IPS-18a (cell line): ENCODE measurements around the gene SLC25A21.

Source experiments
- H3K27ac ChIP-seq: one replicate; pipeline ENCODE4 v1.5.1; 2013; ENCODE audit warnings: low read length
- H3K27me3 ChIP-seq: one replicate; pipeline ENCODE4 v1.6.1; 2013; ENCODE audit warnings: mild to moderate bottlenecking, low read length; ENCODE audit not compliant: control insufficient read depth, insufficient read depth
- H3K36me3 ChIP-seq: one replicate; pipeline ENCODE4 v1.6.1; 2013; ENCODE audit warnings: low read depth, low read length; ENCODE audit not compliant: control insufficient read depth
- H3K4me1 ChIP-seq: one replicate; pipeline ENCODE4 v1.6.1; 2013; ENCODE audit warnings: low read depth, low read length; ENCODE audit not compliant: control insufficient read depth
- H3K4me3 ChIP-seq: one replicate; pipeline ENCODE4 v1.5.1; 2013; ENCODE audit warnings: low read length
- H3K9ac ChIP-seq: one replicate; pipeline ENCODE4 v1.6.1; 2013; ENCODE audit warnings: mild to moderate bottlenecking, low read length, moderate library complexity
- H3K9me3 ChIP-seq: one replicate; pipeline ENCODE4 v1.6.1; 2013; ENCODE audit warnings: low read depth, low read length; ENCODE audit not compliant: control insufficient read depth

SLC25A21 gene

DNA sequence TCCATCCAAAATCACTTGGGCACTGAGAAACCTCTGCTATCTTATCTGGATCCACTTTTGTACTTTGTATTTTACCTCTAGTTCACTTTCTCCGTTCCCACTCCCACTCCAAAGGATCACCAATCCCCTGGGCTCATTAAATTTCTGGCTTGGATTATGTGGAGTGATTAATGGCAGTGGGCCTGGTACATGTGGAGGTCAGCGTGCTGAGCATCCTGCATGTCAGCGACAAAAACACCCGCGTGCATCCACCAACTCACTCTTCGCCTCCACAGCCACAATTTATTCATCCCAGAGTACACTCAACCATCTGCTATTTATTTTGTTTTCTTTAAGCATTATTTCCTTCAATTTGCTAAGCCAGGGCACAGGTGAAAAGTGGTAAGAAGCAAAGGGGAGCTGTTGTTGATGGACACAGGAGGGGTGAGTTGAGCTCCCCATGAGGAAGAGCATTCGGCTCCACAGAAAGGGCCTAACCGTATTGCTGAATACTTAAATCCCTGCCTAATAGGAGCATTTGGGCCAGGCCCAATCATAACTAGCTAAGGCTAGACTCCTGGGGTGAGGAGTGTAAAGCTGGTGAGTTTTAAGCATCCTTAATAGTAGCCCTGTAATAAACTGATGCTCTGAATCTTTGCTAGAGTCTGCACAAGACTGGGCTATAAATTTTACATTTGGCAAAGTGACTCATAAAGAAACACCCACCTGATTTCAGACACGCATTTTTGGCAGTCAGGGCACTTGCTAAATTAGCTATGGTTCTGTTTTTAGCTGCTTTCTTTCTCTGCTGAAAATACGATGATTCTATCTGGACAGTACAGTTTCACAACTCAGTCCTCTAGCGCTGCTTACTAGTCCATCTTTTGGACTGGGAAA is 137.8 kb downstream of the SLC25A21 start:
- Histone ChIP-seq H3K4me3 (no peak overlapping the region), H3K4me1 (peaks cover 23% of the 10 kb centered on the region), H3K27ac (no peak overlapping the region), H3K9ac (no peak overlapping the region), H3K27me3 (no peaks in the 10 kb centered on the region), H3K36me3 (no peaks in the 10 kb centered on the region), H3K9me3 (no peaks in the 10 kb centered on the region)

DNA sequence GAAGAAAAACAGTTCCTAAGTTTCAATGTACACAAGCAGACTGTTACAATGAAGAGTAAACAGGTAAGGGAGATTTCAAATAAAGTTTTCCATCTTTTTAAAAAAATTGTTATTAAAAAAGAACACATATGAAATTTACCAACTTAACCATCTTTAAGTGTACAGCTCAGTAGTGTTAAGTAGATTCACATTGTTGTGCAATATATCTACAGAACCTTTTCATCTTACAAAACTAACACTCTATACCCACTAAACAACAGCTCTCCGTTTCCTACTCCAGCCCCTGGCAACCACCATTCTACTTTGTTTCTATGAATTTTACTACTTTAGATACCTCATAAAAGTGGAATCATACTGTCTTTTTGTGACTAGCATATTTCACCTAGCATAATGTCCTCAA is 139.5 kb downstream of the SLC25A21 start:
- Histone ChIP-seq H3K9ac (no peak overlapping the region), H3K27ac (no peak overlapping the region), H3K9me3 (no peaks in the 10 kb centered on the region), H3K36me3 (no peaks in the 10 kb centered on the region), H3K27me3 (no peaks in the 10 kb centered on the region), H3K4me3 (no peak overlapping the region), H3K4me1 (peaks cover 19% of the 10 kb centered on the region)

DNA sequence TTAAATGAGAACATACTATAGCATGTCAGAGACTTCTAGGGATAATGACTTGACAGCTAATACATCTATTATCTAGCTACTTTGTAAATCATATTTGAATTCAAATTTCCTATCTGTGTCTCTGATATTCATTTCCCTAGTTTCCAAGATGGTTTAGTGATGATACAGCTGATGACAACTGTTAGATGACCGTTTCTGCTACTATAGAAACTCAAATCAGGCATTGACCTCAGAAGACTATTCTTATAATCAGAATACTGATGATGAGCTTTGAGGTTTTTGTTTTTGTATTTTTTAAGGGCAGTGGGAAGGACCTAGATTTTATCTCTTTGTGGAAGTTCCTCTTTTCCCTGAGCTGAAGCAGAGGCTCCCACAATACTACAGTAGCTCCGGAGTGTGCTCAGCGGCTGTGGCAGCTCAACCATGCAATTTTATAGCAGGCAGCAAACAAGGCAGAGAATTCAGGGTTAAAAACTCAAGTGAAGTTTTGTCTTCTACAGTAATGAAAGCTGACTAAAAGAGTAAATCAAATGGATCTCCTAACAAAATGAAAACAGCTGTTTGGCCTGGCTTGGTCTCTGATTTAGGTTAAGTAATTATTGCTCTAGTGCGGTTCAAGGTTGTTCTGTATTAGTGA is 145.1 kb downstream of the SLC25A21 start:
- Histone ChIP-seq H3K27me3 (no peaks in the 10 kb centered on the region), H3K9ac (no peak overlapping the region), H3K27ac (no peak overlapping the region), H3K9me3 (no peaks in the 10 kb centered on the region), H3K36me3 (no peaks in the 10 kb centered on the region), H3K4me1 (peaks cover 5% of the 10 kb centered on the region), H3K4me3 (no peak overlapping the region)

DNA sequence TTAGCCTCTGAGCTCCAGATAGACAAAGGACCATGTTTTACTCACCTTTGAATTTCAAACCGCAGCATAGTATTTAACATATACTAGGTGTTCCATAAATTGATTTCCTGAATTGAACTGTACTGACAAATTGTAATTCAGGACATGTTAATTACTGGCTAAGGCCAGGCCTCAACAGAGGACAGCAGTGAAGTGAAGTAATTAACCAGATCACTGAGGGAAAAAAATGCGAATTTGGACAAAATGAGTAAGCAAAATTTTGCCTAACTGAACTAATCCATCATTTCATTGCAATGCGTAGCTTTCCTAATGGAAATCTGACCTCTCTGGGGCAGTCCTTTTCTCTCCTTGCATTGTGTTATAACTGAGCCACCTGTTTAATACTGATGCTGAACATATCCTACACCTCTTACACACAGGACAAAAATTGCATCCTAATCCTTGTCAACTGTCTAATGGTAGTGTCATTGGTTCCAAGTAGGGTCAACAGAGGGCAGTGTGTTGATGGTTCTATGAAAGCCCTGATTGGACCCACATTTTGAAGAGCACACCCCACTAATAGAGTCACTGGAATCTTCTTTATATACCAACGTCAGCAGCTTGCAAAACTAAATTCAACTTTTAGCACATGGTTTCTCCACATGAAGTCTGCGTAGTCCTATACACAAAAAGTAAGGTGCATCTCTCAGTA is 148.4 kb downstream of the SLC25A21 start:
- no peaks in the 10 kb centered on the region for H3K9me3 ChIP-seq
- H3K27me3 ChIP-seq = no peaks in the 10 kb centered on the region
- H3K4me1 ChIP-seq = no peaks in the 10 kb centered on the region
- H3K36me3 ChIP-seq = no peaks in the 10 kb centered on the region
- no peak overlapping the region for H3K9ac ChIP-seq
- no peak overlapping the region for H3K4me3 ChIP-seq
- no peak overlapping the region for H3K27ac ChIP-seq

DNA sequence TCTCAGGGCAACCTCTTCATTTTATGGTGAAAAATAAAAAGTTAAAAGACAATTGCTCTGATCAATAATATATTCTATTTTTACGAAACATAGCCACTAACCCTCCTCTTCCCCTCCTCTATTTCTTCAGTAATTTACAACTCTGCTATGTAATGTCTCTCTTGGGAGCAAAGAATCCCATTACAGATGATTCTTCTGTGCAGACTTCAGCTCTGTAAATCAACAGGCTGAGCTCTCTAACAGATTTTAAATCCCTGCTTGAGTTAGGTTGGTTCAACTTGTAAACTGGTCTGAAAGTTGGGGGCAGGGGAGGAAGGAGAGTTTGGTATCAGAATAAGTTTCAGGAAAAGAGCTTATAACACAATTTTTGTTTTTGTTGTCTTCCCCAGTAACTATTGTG is 151.0 kb downstream of the SLC25A21 start:
- H3K4me1 ChIP-seq = no peaks in the 10 kb centered on the region
- no peak overlapping the region for H3K4me3 ChIP-seq
- no peak overlapping the region for H3K27ac ChIP-seq
- no peaks in the 10 kb centered on the region for H3K27me3 ChIP-seq
- peaks cover 3% of the 10 kb centered on the region for H3K9me3 ChIP-seq
- no peak overlapping the region for H3K9ac ChIP-seq
- H3K36me3 ChIP-seq = no peaks in the 10 kb centered on the region

DNA sequence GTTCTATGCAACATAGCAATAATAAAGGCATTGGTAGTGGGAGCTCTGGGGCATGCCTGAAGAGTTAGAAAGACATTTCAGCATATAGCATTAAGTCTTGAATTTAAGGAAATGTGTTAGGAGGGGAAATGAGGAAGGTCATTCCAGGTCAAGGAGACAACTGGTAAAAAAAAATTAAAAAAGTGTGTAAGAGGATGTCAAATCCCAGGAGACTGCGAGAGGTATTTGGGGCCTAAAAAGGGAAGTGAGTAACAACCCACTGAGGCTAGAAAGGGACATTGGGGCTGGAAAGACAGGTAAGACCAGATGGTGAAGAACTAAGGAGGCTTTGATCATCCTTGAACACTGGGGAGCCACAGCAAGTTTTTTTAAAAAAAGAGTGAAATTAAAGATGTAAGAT is 152.9 kb downstream of the SLC25A21 start:
- Histone ChIP-seq H3K27ac (no peak overlapping the region), H3K9me3 (peaks cover 3% of the 10 kb centered on the region), H3K36me3 (no peaks in the 10 kb centered on the region)

DNA sequence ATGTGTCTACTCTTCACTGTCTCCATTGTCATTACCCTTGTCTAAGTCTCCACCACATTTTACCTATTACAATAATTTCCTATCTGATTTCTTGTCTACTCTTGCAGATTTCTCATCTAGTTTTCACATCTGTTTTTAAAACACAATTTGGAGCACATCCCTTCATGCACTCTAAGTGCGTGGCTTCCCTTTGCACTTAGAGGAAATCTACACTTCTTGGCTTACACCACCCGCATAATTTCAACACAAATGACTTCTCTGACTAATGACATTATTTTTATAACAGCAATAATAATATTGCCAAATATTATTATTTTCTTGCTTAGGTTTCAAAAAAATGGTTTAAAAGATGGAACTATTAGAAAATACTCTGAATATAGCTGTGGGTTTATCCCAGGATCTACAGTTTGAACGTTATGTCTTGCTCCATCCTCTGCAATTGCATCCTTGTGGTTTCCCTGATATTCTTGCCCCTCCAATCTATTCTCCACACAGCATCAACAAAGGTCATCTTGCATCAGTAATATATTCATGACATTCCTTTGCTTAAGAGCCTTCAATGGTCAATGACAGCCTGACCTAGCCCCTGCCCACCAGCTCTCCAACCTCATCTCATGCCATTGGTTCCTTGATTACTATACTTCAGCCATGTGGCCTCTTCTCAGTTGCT is 153.7 kb downstream of the SLC25A21 start:
- Histone ChIP-seq H3K9me3 (peaks cover 3% of the 10 kb centered on the region), H3K4me3 (no peak overlapping the region), H3K9ac (no peak overlapping the region), H3K36me3 (no peaks in the 10 kb centered on the region), H3K27me3 (no peaks in the 10 kb centered on the region), H3K4me1 (no peaks in the 10 kb centered on the region), H3K27ac (no peak overlapping the region)

More for the DNA sequence above, 152.9 kb downstream of the SLC25A21 start:
- H3K4me1 ChIP-seq = no peaks in the 10 kb centered on the region
- H3K9ac ChIP-seq = no peak overlapping the region
- H3K27me3 ChIP-seq = no peaks in the 10 kb centered on the region
- no peak overlapping the region for H3K4me3 ChIP-seq

DNA sequence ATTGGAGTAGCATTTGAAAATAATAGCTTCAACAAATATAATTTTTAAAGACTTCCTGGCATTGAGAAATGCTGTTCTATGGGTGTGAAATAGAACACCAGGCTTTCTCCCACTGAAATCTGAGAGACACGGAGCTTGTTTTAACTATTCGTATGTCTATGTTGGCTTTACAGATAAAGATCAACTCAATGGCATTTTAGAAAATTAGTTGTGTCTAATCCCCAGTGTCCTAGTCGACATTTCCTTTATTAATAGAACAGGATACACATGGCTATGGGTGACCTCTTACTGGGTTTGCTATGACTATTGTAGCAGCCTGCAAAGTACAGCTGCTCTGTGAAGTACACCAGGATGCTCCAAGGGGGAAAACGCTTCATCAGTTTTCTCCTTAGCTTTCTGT is 159.3 kb downstream of the SLC25A21 start:
- no peaks in the 10 kb centered on the region for H3K27me3 ChIP-seq
- no peak overlapping the region for H3K4me3 ChIP-seq
- peaks cover 3% of the 10 kb centered on the region for H3K9me3 ChIP-seq
- no peaks in the 10 kb centered on the region for H3K36me3 ChIP-seq
- H3K27ac ChIP-seq = no peak overlapping the region
- no peak overlapping the region for H3K9ac ChIP-seq
- no peaks in the 10 kb centered on the region for H3K4me1 ChIP-seq

DNA sequence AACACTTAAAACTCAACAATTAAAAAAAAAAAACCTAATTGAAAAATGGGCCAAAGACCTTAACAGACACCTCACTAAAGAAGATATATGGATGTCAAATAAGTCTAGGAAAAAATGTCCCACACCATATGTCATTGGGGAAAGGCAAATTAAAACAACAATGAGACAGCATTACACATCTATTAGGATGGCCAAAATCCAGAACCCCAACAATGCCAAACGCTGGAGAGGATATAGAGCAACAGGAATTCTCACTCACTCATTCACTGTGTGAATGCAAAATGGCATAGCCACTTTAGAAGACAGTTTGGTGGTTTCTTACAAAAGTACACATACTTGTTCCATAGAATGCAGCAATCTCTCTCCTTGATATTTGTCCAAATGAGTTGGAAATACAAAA is 173.7 kb downstream of the SLC25A21 start:
- Histone ChIP-seq H3K9me3 (no peaks in the 10 kb centered on the region), H3K27me3 (no peaks in the 10 kb centered on the region), H3K9ac (no peak overlapping the region), H3K27ac (no peak overlapping the region), H3K4me1 (peaks cover 2% of the 10 kb centered on the region), H3K36me3 (no peaks in the 10 kb centered on the region), H3K4me3 (no peak overlapping the region)

DNA sequence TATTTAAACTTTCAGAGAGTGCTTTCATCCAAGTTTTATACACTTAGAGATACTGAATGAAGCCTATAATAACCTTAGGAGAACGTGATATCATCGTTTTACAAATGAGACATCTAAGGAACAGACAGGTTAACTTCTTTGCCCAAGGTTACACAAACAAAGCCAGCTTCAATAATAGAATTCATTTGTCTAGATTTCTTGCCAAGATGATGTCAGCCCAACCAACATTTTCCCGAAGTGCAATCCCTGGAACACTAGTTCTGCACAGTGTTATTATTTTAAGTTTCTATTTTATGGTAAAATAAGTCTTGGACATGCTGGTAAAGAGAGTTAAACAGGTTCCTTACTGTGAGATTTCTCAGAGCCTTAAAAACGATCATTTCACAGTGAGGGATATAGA is 174.6 kb downstream of the SLC25A21 start:
- peaks cover 2% of the 10 kb centered on the region for H3K4me1 ChIP-seq
- H3K4me3 ChIP-seq = no peak overlapping the region
- H3K27me3 ChIP-seq = no peaks in the 10 kb centered on the region
- H3K36me3 ChIP-seq = no peaks in the 10 kb centered on the region
- no peaks in the 10 kb centered on the region for H3K9me3 ChIP-seq
- H3K9ac ChIP-seq = no peak overlapping the region
- no peak overlapping the region for H3K27ac ChIP-seq

DNA sequence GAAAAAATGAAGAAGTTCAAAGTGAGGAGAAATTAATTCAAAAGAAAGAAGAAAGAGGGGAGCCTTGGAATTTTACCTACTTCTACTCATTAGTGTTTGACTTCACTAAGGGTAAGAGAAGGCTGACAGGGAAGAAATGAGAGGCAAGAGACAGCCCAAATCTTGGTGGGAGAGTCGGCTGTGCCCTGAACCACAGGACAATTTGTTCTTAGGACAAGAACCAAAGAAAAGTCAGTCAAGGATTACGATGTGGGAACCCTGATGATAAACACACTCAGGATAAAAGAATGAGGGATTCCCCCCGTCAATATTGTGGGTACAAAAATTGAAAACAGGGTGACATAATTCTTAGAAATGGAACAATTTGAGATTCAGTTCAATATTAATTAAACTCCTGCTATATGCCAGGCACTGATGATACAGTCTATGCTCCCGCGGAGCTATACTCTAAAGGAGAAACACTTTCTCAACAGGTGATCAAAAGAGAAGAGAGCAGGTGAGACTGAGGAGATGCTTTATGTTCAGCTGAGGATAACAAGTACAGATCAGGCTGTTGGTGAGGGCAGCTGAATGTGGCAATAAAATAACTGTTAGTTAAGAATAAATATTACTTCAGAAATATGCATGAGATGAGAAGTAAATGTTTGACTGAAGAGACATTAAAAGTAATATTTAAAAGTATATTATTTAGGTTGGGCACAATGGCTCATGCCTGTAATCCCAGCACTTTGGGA is 175.4 kb downstream of the SLC25A21 start:
- Histone ChIP-seq H3K4me1 (peaks cover 2% of the 10 kb centered on the region), H3K4me3 (no peak overlapping the region), H3K9ac (no peak overlapping the region), H3K36me3 (no peaks in the 10 kb centered on the region), H3K27me3 (no peaks in the 10 kb centered on the region), H3K9me3 (no peaks in the 10 kb centered on the region), H3K27ac (no peak overlapping the region)
